VCaP (cell line): ENCODE results near the gene RGS9.
"Not testable (repeated sequence)": the region's sequence is repeated elsewhere in the genome, so short reads cannot be mapped to it uniquely, and the experiment has no call there.

Experiments
- H3K27ac ChIP-seq: fragments of 450-650 bp; 2 replicates; pipeline ENCODE4 v1.5.1; 2017
- TF ChIP-seq, protein P1 (sequence below): fragments of 450-650 bp; conservative IDR thresholded peaks from 2 replicates; pipeline ENCODE4 v1.5.1; 2017; ENCODE audit warnings: mild to moderate bottlenecking, moderate library complexity

RGS9 gene

GRCh38 chr17:65172496-65173136, 35.4 kb downstream of the RGS9 start:
- TF ChIP-seq, protein P1, sequence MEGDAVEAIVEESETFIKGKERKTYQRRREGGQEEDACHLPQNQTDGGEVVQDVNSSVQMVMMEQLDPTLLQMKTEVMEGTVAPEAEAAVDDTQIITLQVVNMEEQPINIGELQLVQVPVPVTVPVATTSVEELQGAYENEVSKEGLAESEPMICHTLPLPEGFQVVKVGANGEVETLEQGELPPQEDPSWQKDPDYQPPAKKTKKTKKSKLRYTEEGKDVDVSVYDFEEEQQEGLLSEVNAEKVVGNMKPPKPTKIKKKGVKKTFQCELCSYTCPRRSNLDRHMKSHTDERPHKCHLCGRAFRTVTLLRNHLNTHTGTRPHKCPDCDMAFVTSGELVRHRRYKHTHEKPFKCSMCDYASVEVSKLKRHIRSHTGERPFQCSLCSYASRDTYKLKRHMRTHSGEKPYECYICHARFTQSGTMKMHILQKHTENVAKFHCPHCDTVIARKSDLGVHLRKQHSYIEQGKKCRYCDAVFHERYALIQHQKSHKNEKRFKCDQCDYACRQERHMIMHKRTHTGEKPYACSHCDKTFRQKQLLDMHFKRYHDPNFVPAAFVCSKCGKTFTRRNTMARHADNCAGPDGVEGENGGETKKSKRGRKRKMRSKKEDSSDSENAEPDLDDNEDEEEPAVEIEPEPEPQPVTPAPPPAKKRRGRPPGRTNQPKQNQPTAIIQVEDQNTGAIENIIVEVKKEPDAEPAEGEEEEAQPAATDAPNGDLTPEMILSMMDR: no peak
- H3K27ac ChIP-seq: no peak overlapping the region

GRCh38 chr17:65173284-65173793, 36.2 kb downstream of the RGS9 start:
- TF ChIP-seq, protein P1: no peak
- H3K27ac ChIP-seq: no peak overlapping the region

DNA sequence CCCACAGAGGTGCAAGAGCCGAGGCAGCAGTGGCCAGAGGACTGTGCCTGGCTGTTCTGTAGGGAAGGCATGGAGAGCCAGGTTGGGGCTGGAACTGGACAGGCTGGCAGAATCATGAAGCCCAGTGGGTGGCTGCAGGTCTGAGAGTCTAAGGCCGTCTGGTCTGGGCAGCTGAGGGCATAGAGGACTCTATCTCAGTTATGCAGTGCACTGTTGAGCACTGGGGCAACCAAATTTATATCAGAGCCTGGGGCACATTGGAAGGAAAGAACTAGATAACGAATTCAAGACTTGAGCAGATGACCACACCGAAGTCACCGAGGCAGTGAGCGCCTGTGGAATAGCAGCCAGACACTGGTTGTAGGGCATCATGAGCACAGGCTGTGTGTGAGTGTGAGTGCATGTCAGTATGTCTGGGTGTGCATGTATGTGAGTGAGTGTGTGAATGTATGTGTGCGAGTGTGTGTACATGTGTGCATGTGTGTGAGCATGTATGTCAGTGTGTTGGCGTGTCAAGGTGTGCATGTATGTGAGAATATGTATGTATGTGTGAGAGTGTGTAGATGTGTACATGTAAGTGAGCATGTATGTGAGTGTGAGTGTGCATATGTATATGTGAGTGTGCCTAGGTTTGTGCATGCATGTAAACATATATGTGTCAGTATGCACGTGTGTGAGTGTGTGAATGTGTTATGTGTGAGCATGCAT, 37.0 kb downstream of the RGS9 start:
- TF ChIP-seq, protein P1: no peak
- no peak overlapping the region for H3K27ac ChIP-seq

DNA sequence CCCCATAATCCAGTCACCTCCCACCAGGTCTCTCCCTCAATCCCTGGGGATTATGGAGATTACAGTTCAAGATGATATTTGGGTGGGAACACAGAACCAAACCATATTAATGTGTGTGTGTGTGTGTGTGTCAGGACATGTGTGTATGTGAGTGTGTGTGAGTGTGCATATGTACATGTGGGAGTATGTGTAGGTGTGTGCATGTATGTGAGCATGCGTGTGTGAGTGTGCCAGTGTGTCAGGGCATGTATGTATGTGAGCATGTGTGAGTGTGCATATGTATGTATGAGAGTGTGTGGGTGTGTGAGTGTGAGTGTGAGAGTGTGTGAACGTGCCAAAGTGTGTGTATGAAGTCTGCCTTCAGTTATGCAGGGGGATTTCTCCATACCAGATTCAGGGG, 37.8 kb downstream of the RGS9 start:
- no peak overlapping the region for H3K27ac ChIP-seq

GRCh38 chr17:65175952-65176351, 38.8 kb downstream of the RGS9 start:
- TF ChIP-seq, protein P1: no peak
- H3K27ac ChIP-seq: no peak overlapping the region

More for the DNA sequence above, 37.8 kb downstream of the RGS9 start:
- TF ChIP-seq, protein P1: no peak

DNA sequence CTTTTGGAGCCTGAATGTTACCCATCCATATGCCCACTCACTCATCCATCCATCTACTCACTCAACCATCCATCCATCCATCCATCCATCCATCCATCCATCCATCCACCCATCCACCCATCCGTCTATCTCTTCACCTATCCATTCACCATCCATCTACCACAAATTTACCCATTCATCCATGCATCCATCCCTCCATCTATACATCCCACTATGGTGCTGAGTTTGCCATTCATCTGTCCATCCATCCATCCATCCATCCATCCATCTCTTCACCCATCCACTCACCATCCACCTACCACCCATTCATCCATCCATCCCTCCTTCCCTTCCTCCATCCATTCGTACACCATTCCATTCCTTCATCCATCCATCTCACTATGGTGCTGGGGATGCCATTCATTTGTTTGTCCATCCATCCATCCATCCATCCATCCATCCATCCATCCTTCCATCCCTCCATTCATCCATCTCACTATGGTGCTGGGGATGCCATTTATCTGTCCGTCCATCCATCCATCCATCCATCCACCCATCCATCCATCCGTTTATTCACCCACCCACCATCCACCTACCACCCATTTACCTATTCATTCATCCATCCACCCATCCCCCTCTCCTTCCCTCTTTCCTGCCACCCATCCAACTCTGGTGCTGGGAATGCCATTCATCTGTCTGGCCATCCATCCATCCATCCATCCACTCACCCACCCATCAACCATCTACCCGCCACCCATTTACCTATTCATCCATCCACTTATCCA, 39.7 kb downstream of the RGS9 start:
- TF ChIP-seq, protein P1: no peak
- no peak overlapping the region for H3K27ac ChIP-seq

GRCh38 chr17:65177901-65178300, 40.7 kb downstream of the RGS9 start:
- TF ChIP-seq, protein P1: no peak
- H3K27ac ChIP-seq: no peak overlapping the region

DNA sequence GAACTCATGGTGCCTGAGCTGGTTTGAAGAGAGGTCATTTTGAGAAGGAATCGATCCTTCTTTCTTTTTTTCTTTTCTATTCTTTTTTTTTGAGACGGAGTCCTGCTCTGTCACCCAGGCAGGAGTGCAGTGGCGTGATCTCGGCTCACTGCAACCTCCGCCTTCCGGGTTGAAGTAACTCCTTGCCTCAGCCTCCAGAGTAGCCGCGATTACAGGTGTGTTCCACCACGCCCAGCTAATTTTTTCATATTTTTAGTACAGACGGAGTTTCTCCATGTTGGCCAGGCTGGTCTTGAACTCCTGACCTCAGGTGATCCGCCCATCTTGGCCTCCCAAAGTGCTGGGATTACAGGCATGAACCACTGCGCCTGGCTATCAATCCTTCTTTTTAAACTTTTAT, 43.1 kb downstream of the RGS9 start:
- not testable (repeated sequence) for H3K27ac ChIP-seq

DNA sequence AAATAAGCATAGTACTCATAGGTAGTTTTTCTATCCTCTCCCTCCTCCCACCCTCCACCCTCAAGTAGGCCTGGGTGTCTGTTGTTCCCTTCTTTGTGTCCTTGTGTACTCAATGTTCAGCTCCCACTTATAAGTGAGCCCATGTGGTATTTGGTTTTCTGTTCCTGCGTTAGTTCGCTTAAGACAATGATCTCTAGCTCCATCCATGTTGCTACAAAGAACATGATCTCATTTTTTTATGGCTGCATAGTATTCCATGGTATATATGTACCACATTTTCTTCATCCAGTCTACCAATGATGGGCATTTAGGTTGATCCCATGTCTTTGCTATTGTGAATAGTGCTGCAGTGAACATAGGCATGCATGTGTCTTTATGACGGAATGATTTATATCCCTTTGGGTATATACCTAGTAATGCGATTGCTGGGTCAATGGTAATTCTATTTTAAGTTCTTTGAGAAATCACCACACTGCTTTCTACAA, 43.6 kb downstream of the RGS9 start:
- not testable (repeated sequence) for H3K27ac ChIP-seq
